MG63 (cell line): ENCODE data around the gene DBX1. TPM values are rescaled to one million over a fixed set of nuclear protein-coding genes. Genes with fewer than 3 reads are reported as not detected.
"Not testable (repeated sequence)": the region's sequence is repeated elsewhere in the genome, so short reads cannot be mapped to it uniquely, and the experiment has no call there.

Experiments
- DNase-seq: peaks from one replicate; pipeline ENCODE4 v3.0.0-alpha.2; 2020
- H3K27me3 ChIP-seq: fragments of 250-450 bp; sonication (Bioruptor Pico); 2 replicates; pipeline ENCODE4 v1.5.1; 2020; ENCODE audit warnings: mild to moderate bottlenecking, moderate library complexity
- H3K36me3 ChIP-seq: fragments of 250-450 bp; sonication (Bioruptor Pico); 2 replicates; pipeline ENCODE4 v1.5.1; 2020; ENCODE audit warnings: mild to moderate bottlenecking, moderate library complexity
- H3K4me3 ChIP-seq: fragments of 250-450 bp; sonication (Bioruptor Pico); 2 replicates; pipeline ENCODE4 v1.5.1; 2020; ENCODE audit warnings: mild to moderate bottlenecking, moderate library complexity
- H3K9me3 ChIP-seq: fragments of 250-450 bp; sonication (Bioruptor Pico); 2 replicates; pipeline ENCODE4 v1.5.1; 2020; ENCODE audit warnings: mild to moderate bottlenecking, moderate library complexity
- total RNA-seq: library from RNA; depleted of rRNA; stranded (reverse); fragments of >200 nt; shearing (Covaris generic); gene quantifications from 2 replicates; pipeline ENCODE4 v1.2.3, GENCODE V29; 2014; ENCODE audit warnings: low replicate concordance

Gene DBX1
- total RNA-seq, 1 experiment from 2014 or later, result not detected

- H3K36me3 ChIP-seq, result peaks cover 2% of the 10 kb centered on the region; the same call in 1 of the 2 replicates
- no peaks in the 10 kb centered on the region for H3K27me3 ChIP-seq
- H3K9me3 ChIP-seq, result no peaks in the 10 kb centered on the region
- no peak overlapping the region for H3K4me3 ChIP-seq
- no peak for DNase-seq
Observed at GRCh38 chr11:20134991-20135736, 25.1 kb downstream of the DBX1 start.

- Histone ChIP-seq H3K9me3 (no peaks in the 10 kb centered on the region), H3K4me3 (no peak overlapping the region), H3K36me3 (peaks cover 4% of the 10 kb centered on the region), H3K27me3 (no peaks in the 10 kb centered on the region)
- no peak for DNase-seq
Observed at GRCh38 chr11:20132667-20133039, 27.6 kb downstream of the DBX1 start.

- H3K27me3 ChIP-seq, result no peaks in the 10 kb centered on the region
- no peaks in the 10 kb centered on the region for H3K9me3 ChIP-seq
- no peak for DNase-seq
- H3K4me3 ChIP-seq, result no peak overlapping the region
- H3K36me3 ChIP-seq, result peaks cover 4% of the 10 kb centered on the region
Observed at GRCh38 chr11:20131788-20132666, 28.2 kb downstream of the DBX1 start.

GRCh38 chr11:20129665-20130064 lies 30.6 kb downstream of the DBX1 start:
- Histone ChIP-seq H3K27me3 (no peaks in the 10 kb centered on the region), H3K36me3 (peaks cover 4% of the 10 kb centered on the region), H3K4me3 (no peak overlapping the region), H3K9me3 (no peaks in the 10 kb centered on the region)
- DNase-seq, result no peak

- H3K36me3 ChIP-seq, H3K27me3 ChIP-seq, H3K9me3 ChIP-seq, H3K4me3 ChIP-seq, DNase-seq: not testable (repeated sequence)
Observed at GRCh38 chr11:20128528-20128825, 31.8 kb downstream of the DBX1 start.

- DNase-seq, result peak; percentile 41
- H3K4me3 ChIP-seq, result no peak overlapping the region
- no peaks in the 10 kb centered on the region for H3K27me3 ChIP-seq
- peaks cover 4% of the 10 kb centered on the region for H3K36me3 ChIP-seq
- no peaks in the 10 kb centered on the region for H3K9me3 ChIP-seq
Observed at GRCh38 chr11:20127671-20128527, 32.4 kb downstream of the DBX1 start.

- H3K9me3 ChIP-seq, result no peaks in the 10 kb centered on the region
- no peaks in the 10 kb centered on the region for H3K27me3 ChIP-seq
- H3K4me3 ChIP-seq, result no peak overlapping the region
- H3K36me3 ChIP-seq, result peaks cover 3% of the 10 kb centered on the region
- DNase-seq, result no peak
Observed at GRCh38 chr11:20126724-20127123, 33.6 kb downstream of the DBX1 start.

- H3K4me3 ChIP-seq, result no peak overlapping the region
- DNase-seq, result peak; percentile 21
- peaks cover 8% of the 10 kb centered on the region for H3K36me3 ChIP-seq
Observed at GRCh38 chr11:20125927-20126326, 34.3 kb downstream of the DBX1 start.

GRCh38 chr11:20122131-20122530 lies 38.1 kb downstream of the DBX1 start:
- peaks cover 27% of the 10 kb centered on the region for H3K36me3 ChIP-seq
- DNase-seq, result no peak
- no peak overlapping the region for H3K4me3 ChIP-seq
- H3K9me3 ChIP-seq, result no peaks in the 10 kb centered on the region
- no peaks in the 10 kb centered on the region for H3K27me3 ChIP-seq

More at GRCh38 chr11:20125927-20126326, 34.3 kb downstream of the DBX1 start:
- no peaks in the 10 kb centered on the region for H3K9me3 ChIP-seq
- no peaks in the 10 kb centered on the region for H3K27me3 ChIP-seq

GRCh38 chr11:20120134-20120925 lies 39.9 kb downstream of the DBX1 start:
- no peaks in the 10 kb centered on the region for H3K9me3 ChIP-seq
- peaks cover 40% of the 10 kb centered on the region for H3K36me3 ChIP-seq
- no peak for DNase-seq
- H3K27me3 ChIP-seq, result no peaks in the 10 kb centered on the region
- H3K4me3 ChIP-seq, result no peak overlapping the region

GRCh38 chr11:20119315-20119714 lies 41.0 kb downstream of the DBX1 start:
- Histone ChIP-seq H3K27me3 (no peaks in the 10 kb centered on the region), H3K9me3 (no peaks in the 10 kb centered on the region), H3K4me3 (no peak overlapping the region), H3K36me3 (peaks cover 50% of the 10 kb centered on the region)
- no peak for DNase-seq

GRCh38 chr11:20118209-20118608 lies 42.1 kb downstream of the DBX1 start:
- Histone ChIP-seq H3K4me3 (no peak overlapping the region), H3K27me3 (no peaks in the 10 kb centered on the region), H3K9me3 (no peaks in the 10 kb centered on the region), H3K36me3 (peaks cover 61% of the 10 kb centered on the region)
- DNase-seq, result no peak

- H3K4me3 ChIP-seq, result no peak overlapping the region
- no peaks in the 10 kb centered on the region for H3K27me3 ChIP-seq
- H3K36me3 ChIP-seq, result peaks cover 68% of the 10 kb centered on the region
- DNase-seq, result no peak
- H3K9me3 ChIP-seq, result no peaks in the 10 kb centered on the region
Observed at GRCh38 chr11:20117291-20117690, 43.0 kb downstream of the DBX1 start.

GRCh38 chr11:20116825-20117224 lies 43.5 kb downstream of the DBX1 start:
- Histone ChIP-seq H3K4me3 (no peak overlapping the region), H3K9me3 (no peaks in the 10 kb centered on the region), H3K27me3 (no peaks in the 10 kb centered on the region), H3K36me3 (peaks cover 68% of the 10 kb centered on the region)
- no peak for DNase-seq

- no peaks in the 10 kb centered on the region for H3K27me3 ChIP-seq
- H3K9me3 ChIP-seq, result no peaks in the 10 kb centered on the region
- DNase-seq, result no peak
- H3K4me3 ChIP-seq, result no peak overlapping the region
- H3K36me3 ChIP-seq, result peaks cover 61% of the 10 kb centered on the region
Observed at GRCh38 chr11:20114588-20114987, 45.7 kb downstream of the DBX1 start.

GRCh38 chr11:20113149-20113438 lies 47.2 kb downstream of the DBX1 start:
- H3K36me3 ChIP-seq, result peaks cover 63% of the 10 kb centered on the region
- no peaks in the 10 kb centered on the region for H3K27me3 ChIP-seq
- no peak overlapping the region for H3K4me3 ChIP-seq
- H3K9me3 ChIP-seq, result no peaks in the 10 kb centered on the region
- DNase-seq, result no peak
